HEK293 (cell line): ENCODE results near the gene TMOD4.
A peak's percentile ranks its signal among the peaks of the same experiment; 100 is the strongest.

ENCODE experiments used
- CTCF ChIA-PET: fragments of 350-600 bp; formaldehyde crosslinking; extraction: SDS; loops from one replicate; lab custom pipeline; 2021; ENCODE audit warnings: antibody characterized with exemption; lab: Yijun Ruan, JAX
- POLR2A ChIA-PET: fragments of 300-600 bp; formaldehyde crosslinking; extraction: SDS; loops from one replicate; lab custom pipeline; 2020; ENCODE audit warnings: antibody characterized with exemption, inconsistent platforms; lab: Yijun Ruan, JAX
- H3K27ac ChIP-seq: fragments of 200-500 bp; sonication (Bioruptor generic); 2 replicates; pipeline ENCODE4 v1.5.1; 2014; ENCODE audit warnings: low read depth, low read length, control low read depth, inconsistent platforms; ENCODE audit errors: extremely low read depth
- H3K36me3 ChIP-seq, 2 experiments: fragments of 200-500 bp in 1 of 2; sonication (Bioruptor generic) in 1 of 2; 1 replicate in 1 of 2; 2 replicates in 1 of 2; pipeline ENCODE4 v1.5.1; 2014 to 2017; ENCODE audit warnings: inconsistent platforms in 2 of 2, low read length in 2 of 2; ENCODE audit not compliant: control insufficient read depth in 2 of 2, insufficient read depth in 1 of 2
- H3K4me1 ChIP-seq: fragments of 200-500 bp; sonication (Bioruptor generic); 2 replicates; pipeline ENCODE4 v1.5.1; 2014; ENCODE audit warnings: mild to moderate bottlenecking, low read length, inconsistent platforms; ENCODE audit not compliant: control insufficient read depth, insufficient read depth
- H3K4me3 ChIP-seq: 2 replicates; pipeline ENCODE4 v1.5.1; 2011; ENCODE audit warnings: low read depth, mild to moderate bottlenecking, control low read depth, low read length, moderate library complexity
- H3K9me3 ChIP-seq: fragments of 200-500 bp; sonication (Bioruptor generic); 2 replicates; pipeline ENCODE4 v1.5.1; 2014; ENCODE audit warnings: low read depth, low read length, inconsistent platforms; ENCODE audit not compliant: control insufficient read depth, insufficient read depth
- EGR2 ChIP-seq: fragments of 450-650 bp; formaldehyde crosslinking; IDR thresholded peaks from 2 replicates; pipeline ENCODE4 v1.5.1; 2016; ENCODE audit warnings: low read depth, missing biosample characterization, missing genetic modification characterization
- GLI2 ChIP-seq: fragments of 450-650 bp; formaldehyde crosslinking; IDR thresholded peaks from 2 replicates; pipeline ENCODE4; 2017; ENCODE audit warnings: missing biosample characterization, missing genetic modification characterization, low read depth, borderline replicate concordance
- GLI4 ChIP-seq: fragments of 450-650 bp; formaldehyde crosslinking; IDR thresholded peaks from 2 replicates; pipeline ENCODE4 v1.5.1; 2016; ENCODE audit warnings: missing biosample characterization, missing genetic modification characterization
- KLF10 ChIP-seq: fragments of 450-650 bp; IDR thresholded peaks from 2 replicates; pipeline ENCODE4 v1.5.1; 2018; ENCODE audit warnings: missing biosample characterization, mild to moderate bottlenecking, missing genetic modification characterization
- KLF7 ChIP-seq: fragments of 450-650 bp; formaldehyde crosslinking; IDR thresholded peaks from 2 replicates; pipeline ENCODE4 v1.5.1; 2016; ENCODE audit warnings: missing biosample characterization, missing genetic modification characterization, borderline replicate concordance
- PRDM1 ChIP-seq: fragments of 450-650 bp; formaldehyde crosslinking; IDR thresholded peaks from 2 replicates; pipeline ENCODE4; 2016; ENCODE audit warnings: missing biosample characterization, missing genetic modification characterization
- REPIN1 ChIP-seq: fragments of 450-650 bp; formaldehyde crosslinking; IDR thresholded peaks from 2 replicates; pipeline ENCODE4 v1.5.1; 2017; ENCODE audit warnings: missing biosample characterization, missing genetic modification characterization, low read depth
- SCRT2 ChIP-seq: fragments of 450-650 bp; formaldehyde crosslinking; IDR thresholded peaks from 2 replicates; pipeline ENCODE4 v1.5.1; 2016; ENCODE audit warnings: missing biosample characterization, missing genetic modification characterization
- SP3 ChIP-seq: fragments of 450-650 bp; formaldehyde crosslinking; IDR thresholded peaks from 2 replicates; pipeline ENCODE4 v1.5.1; 2016; ENCODE audit warnings: missing biosample characterization, missing genetic modification characterization
- TRIM28 ChIP-seq: IDR thresholded peaks from 2 replicates; pipeline ENCODE4 v1.6.1; 2011; ENCODE audit warnings: low read length, control low read depth, borderline replicate concordance
- ZBTB17 ChIP-seq: fragments of 450-650 bp; formaldehyde crosslinking; IDR thresholded peaks from 2 replicates; pipeline ENCODE4 v1.5.1; 2016; ENCODE audit warnings: missing biosample characterization, missing genetic modification characterization
- ZNF133 ChIP-seq: fragments of 450-650 bp; formaldehyde crosslinking; IDR thresholded peaks from 2 replicates; pipeline ENCODE4 v1.5.1; 2016; ENCODE audit warnings: missing biosample characterization, missing genetic modification characterization
- ZNF140 ChIP-seq: fragments of 450-650 bp; formaldehyde crosslinking; IDR thresholded peaks from 2 replicates; pipeline ENCODE4 v1.5.1; 2016; ENCODE audit warnings: missing biosample characterization, missing genetic modification characterization
- ZNF155 ChIP-seq: fragments of 450-650 bp; formaldehyde crosslinking; IDR thresholded peaks from 2 replicates; pipeline ENCODE4 v1.5.1; 2016; ENCODE audit warnings: missing biosample characterization, missing genetic modification characterization
- ZNF169 ChIP-seq: fragments of 450-650 bp; formaldehyde crosslinking; IDR thresholded peaks from 2 replicates; pipeline ENCODE4 v1.5.1; 2016; ENCODE audit warnings: missing biosample characterization, missing genetic modification characterization
- ZNF239 ChIP-seq: fragments of 450-650 bp; formaldehyde crosslinking; IDR thresholded peaks from 2 replicates; pipeline ENCODE4 v1.5.1; 2016; ENCODE audit warnings: missing biosample characterization, missing genetic modification characterization
- ZNF26 ChIP-seq: fragments of 450-650 bp; formaldehyde crosslinking; IDR thresholded peaks from 2 replicates; pipeline ENCODE4 v1.5.1; 2016; ENCODE audit warnings: missing biosample characterization, missing genetic modification characterization
- ZNF302 ChIP-seq: fragments of 450-650 bp; formaldehyde crosslinking; IDR thresholded peaks from 2 replicates; pipeline ENCODE4 v1.5.1; 2016; ENCODE audit warnings: missing biosample characterization, missing genetic modification characterization, low read depth
- ZNF354C ChIP-seq: fragments of 450-650 bp; formaldehyde crosslinking; IDR thresholded peaks from 2 replicates; pipeline ENCODE4 v1.5.1; 2016; ENCODE audit warnings: missing biosample characterization, missing genetic modification characterization, low read depth, borderline replicate concordance
- ZNF433 ChIP-seq: fragments of 450-650 bp; formaldehyde crosslinking; IDR thresholded peaks from 2 replicates; pipeline ENCODE4 v1.5.1; 2016; ENCODE audit warnings: missing biosample characterization, missing genetic modification characterization, low read depth
- ZNF501 ChIP-seq: fragments of 450-650 bp; formaldehyde crosslinking; IDR thresholded peaks from 2 replicates; pipeline ENCODE4 v1.5.1; 2016; ENCODE audit warnings: missing biosample characterization, missing genetic modification characterization
- ZNF549 ChIP-seq: fragments of 450-650 bp; IDR thresholded peaks from 2 replicates; pipeline ENCODE4 v1.5.1; 2018; ENCODE audit warnings: missing biosample characterization, missing genetic modification characterization, mild to moderate bottlenecking, inconsistent platforms, moderate library complexity
- ZNF555 ChIP-seq: fragments of 450-650 bp; formaldehyde crosslinking; conservative IDR thresholded peaks from 2 replicates; pipeline ENCODE4 v1.5.1; 2017; ENCODE audit warnings: missing biosample characterization, mild to moderate bottlenecking, missing genetic modification characterization, inconsistent platforms
- ZNF701 ChIP-seq: fragments of 450-650 bp; formaldehyde crosslinking; IDR thresholded peaks from 2 replicates; pipeline ENCODE4 v1.5.1; 2016; ENCODE audit warnings: missing biosample characterization, missing genetic modification characterization
- ZNF792 ChIP-seq: fragments of 450-650 bp; formaldehyde crosslinking; IDR thresholded peaks from 2 replicates; pipeline ENCODE4 v1.5.1; 2016; ENCODE audit warnings: missing biosample characterization, missing genetic modification characterization
- TF ChIP-seq, protein P1 (sequence below): fragments of 450-650 bp; formaldehyde crosslinking; IDR thresholded peaks from 2 replicates; pipeline ENCODE4 v1.5.1; 2016; ENCODE audit warnings: missing biosample characterization, missing genetic modification characterization
- TF ChIP-seq, protein P2 (sequence below): fragments of 450-650 bp; formaldehyde crosslinking; conservative IDR thresholded peaks from 2 replicates; pipeline ENCODE4 v1.5.1; 2016; ENCODE audit warnings: low read depth, missing biosample characterization, missing genetic modification characterization

The TMOD4 gene

GRCh38 chr1:151193304-151193703, 17.5 kb upstream of the TMOD4 start:
- H3K4me1 ChIP-seq: no peaks in the 10 kb centered on the region
- CTCF ChIA-PET: interaction anchor here (0.7 to 1.3 kb wide), 3 partner anchors 34 to 134 kb away, joined by 3 to 6 read pairs (median 3); partner anchors contain the start of gene CDC42SE1
- POLR2A ChIA-PET: no interaction called here

DNA sequence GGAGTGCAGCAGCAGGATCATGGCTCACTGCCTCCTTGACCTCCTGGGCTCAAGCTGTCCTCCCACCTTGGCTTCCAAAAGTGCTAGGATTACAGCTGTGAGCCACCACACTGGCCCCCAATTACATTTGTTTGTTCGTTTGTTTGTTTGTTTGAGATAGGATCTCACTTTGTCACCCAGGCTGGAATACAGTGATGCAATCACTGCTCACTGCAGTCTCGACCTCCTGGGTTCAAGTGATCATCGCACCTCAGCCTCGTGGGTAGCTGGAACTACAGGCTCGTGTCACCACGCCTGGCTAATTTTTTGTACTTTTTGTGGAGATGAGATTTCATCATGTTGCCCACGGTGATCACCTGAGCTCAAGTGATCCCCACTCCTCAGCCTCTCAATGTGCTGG, 16.3 kb upstream of the TMOD4 start:
- TF ChIP-seq ZNF701 (no peak), ZNF501 (no peak), ZNF433 (no peak), SP3 (tag by site-specific recombination) (no peak), SCRT2 (no peak)
- Histone ChIP-seq H3K4me1 (no peaks in the 10 kb centered on the region), H3K36me3 (peaks cover 0 to 1% of the 10 kb centered on the region in 2 experiments; a peak in 1 of 3 replicates), H3K9me3 (no peaks in the 10 kb centered on the region), H3K4me3 (no peak overlapping the region), H3K27ac (no peak overlapping the region)
- CTCF ChIA-PET: interaction anchor here (1.1 kb wide), 2 partner anchors 17 to 62 kb away, joined by 4 to 6 read pairs; partner anchors contain the start of gene PSMD4
- POLR2A ChIA-PET: no interaction called here

More at GRCh38 chr1:151193304-151193703, 17.5 kb upstream of the TMOD4 start:
- Histone ChIP-seq H3K9me3 (no peaks in the 10 kb centered on the region), H3K4me3 (no peak overlapping the region), H3K36me3 (no peaks in the 10 kb centered on the region), H3K27ac (no peak overlapping the region)
- TF ChIP-seq, protein P1, sequence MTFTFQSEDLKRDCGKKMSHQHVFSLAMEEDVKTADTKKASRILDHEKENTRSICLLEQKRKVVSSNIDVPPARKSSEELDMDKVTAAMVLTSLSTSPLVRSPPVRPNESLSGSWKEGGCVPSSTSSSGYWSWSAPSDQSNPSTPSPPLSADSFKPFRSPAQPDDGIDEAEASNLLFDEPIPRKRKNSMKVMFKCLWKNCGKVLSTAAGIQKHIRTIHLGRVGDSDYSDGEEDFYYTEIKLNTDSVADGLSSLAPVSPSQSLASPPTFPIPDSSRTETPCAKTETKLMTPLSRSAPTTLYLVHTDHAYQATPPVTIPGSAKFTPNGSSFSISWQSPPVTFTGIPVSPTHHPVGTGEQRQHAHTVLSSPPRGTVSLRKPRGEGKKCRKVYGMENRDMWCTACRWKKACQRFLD (tag by site-specific recombination): no peak
- TF ChIP-seq SP3 (tag by site-specific recombination) (no peak), ZBTB17 (no peak), ZNF169 (tag by site-specific recombination) (no peak), ZNF555 (tag by site-specific recombination) (no peak), ZNF26 (tag by site-specific recombination) (no peak), TRIM28 (no peak), REPIN1 (no peak), ZNF302 (no peak), PRDM1 (tag by site-specific recombination) (no peak)
- TF ChIP-seq, protein P2, sequence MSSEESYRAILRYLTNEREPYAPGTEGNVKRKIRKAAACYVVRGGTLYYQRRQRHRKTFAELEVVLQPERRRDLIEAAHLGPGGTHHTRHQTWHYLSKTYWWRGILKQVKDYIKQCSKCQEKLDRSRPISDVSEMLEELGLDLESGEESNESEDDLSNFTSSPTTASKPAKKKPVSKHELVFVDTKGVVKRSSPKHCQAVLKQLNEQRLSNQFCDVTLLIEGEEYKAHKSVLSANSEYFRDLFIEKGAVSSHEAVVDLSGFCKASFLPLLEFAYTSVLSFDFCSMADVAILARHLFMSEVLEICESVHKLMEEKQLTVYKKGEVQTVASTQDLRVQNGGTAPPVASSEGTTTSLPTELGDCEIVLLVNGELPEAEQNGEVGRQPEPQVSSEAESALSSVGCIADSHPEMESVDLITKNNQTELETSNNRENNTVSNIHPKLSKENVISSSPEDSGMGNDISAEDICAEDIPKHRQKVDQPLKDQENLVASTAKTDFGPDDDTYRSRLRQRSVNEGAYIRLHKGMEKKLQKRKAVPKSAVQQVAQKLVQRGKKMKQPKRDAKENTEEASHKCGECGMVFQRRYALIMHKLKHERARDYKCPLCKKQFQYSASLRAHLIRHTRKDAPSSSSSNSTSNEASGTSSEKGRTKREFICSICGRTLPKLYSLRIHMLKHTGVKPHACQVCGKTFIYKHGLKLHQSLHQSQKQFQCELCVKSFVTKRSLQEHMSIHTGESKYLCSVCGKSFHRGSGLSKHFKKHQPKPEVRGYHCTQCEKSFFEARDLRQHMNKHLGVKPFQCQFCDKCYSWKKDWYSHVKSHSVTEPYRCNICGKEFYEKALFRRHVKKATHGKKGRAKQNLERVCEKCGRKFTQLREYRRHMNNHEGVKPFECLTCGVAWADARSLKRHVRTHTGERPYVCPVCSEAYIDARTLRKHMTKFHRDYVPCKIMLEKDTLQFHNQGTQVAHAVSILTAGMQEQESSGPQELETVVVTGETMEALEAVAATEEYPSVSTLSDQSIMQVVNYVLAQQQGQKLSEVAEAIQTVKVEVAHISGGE (tag by site-specific recombination): no peak

GRCh38 chr1:151189637-151190445, 14.1 kb upstream of the TMOD4 start, which contains the start of gene VPS72:
VPS72 (minus strand) TSS chr1:151190197; CDS start chr1:151190121, 76 bp downstream.
- POLR2A ChIA-PET: interaction anchor here (0.5 to 2.9 kb wide), 28 partner anchors 9 to 321 kb away, joined by 3 to 23 read pairs (median 4); partner anchors contain the start of genes CGN, LYSMD1, PI4KB and PIP5K1A
- H3K36me3 ChIP-seq: peaks cover 8 to 21% of the 10 kb centered on the region in 2 experiments
- H3K27ac ChIP-seq: peak within 1 kb of the TSS; percentile 64
- no peaks in the 10 kb centered on the region for H3K9me3 ChIP-seq
- CTCF ChIA-PET: interaction anchor here (0.7 to 2.1 kb wide), 6 partner anchors 9 to 151 kb away, joined by 3 to 7 read pairs (median 4); no protein-coding TSS in a partner anchor
- peak within 1 kb of the TSS; percentile 79 for H3K4me3 ChIP-seq
- no peaks in the 10 kb centered on the region for H3K4me1 ChIP-seq
- TF ChIP-seq ZNF140 (tag by site-specific recombination): no peak
- no peak for TF ChIP-seq GLI2 (tag by site-specific recombination)
- no peak for TF ChIP-seq EGR2
- TF ChIP-seq ZNF133 (tag by site-specific recombination): no peak
- no peak for TF ChIP-seq ZNF549
- TF ChIP-seq KLF10 (tag by site-specific recombination): peak; percentile 74; the same call in 1 of the 2 replicates
- TF ChIP-seq ZNF239: no peak
- no peak for TF ChIP-seq ZNF155
- TF ChIP-seq GLI4 (tag by site-specific recombination): no peak
- TF ChIP-seq KLF7 (tag by site-specific recombination): peak; percentile 92; the same call in 1 of the 2 replicates
- TF ChIP-seq ZNF354C: no peak
- 0 out of 2 replicates have a peak, but pooled peaks have one; percentile 13 for TF ChIP-seq ZNF792 (tag by site-specific recombination)
